Measurements from ENCODE around the gene PHACTR4.

DNA sequence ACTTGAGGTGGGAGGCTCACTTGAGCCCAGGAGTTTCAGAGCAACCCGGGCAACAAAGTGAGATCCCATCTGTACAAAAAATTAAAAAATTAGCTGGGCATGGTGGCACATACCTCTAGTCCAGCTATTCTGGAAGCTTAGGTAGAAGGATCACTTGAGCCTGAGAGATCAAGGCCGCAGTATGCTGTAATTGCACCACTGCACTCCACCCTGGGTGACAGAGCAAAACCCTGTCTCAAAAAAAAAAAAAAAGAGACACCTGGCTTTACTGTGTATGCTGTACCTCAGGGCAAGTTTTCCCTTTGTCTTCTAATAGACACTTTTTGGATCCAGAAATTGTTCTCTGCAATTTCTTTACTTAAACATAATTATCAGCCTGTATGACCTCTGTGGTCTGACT, 113.2 kb downstream of the PHACTR4 start:
- TF ChIP-seq, protein P1, sequence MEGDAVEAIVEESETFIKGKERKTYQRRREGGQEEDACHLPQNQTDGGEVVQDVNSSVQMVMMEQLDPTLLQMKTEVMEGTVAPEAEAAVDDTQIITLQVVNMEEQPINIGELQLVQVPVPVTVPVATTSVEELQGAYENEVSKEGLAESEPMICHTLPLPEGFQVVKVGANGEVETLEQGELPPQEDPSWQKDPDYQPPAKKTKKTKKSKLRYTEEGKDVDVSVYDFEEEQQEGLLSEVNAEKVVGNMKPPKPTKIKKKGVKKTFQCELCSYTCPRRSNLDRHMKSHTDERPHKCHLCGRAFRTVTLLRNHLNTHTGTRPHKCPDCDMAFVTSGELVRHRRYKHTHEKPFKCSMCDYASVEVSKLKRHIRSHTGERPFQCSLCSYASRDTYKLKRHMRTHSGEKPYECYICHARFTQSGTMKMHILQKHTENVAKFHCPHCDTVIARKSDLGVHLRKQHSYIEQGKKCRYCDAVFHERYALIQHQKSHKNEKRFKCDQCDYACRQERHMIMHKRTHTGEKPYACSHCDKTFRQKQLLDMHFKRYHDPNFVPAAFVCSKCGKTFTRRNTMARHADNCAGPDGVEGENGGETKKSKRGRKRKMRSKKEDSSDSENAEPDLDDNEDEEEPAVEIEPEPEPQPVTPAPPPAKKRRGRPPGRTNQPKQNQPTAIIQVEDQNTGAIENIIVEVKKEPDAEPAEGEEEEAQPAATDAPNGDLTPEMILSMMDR (conservative IDR thresholded peaks at IDR 0.05 in 1 of 2, IDR thresholded peaks at IDR 0.05 in 1 of 2; ENCODE audit: low read depth in 1 of 2, low read length in 2 of 2): no peak
- TF ChIP-seq EZH2 (IDR thresholded peaks at IDR 0.05; ENCODE audit: low read length, missing control alignments): no peak

All from fibroblast of lung (primary cell).